IMR-90 (cell line): ENCODE data around the gene DCUN1D2.

Experiments used
- CEBPB ChIP-seq: IDR thresholded peaks from 2 replicates; pipeline ENCODE4 v1.6.1; 2012; ENCODE audit warnings: low read depth, low read length, improper control_type of control experiment
- CTCF ChIP-seq: conservative IDR thresholded peaks from 2 replicates; pipeline ENCODE4 v1.5.1; 2012; ENCODE audit warnings: mild to moderate bottlenecking, low read depth, low read length, improper control_type of control experiment
- FOS ChIP-seq: fragments of 150-350 bp; IDR thresholded peaks from 2 replicates; pipeline ENCODE4 v1.6.1; 2016; ENCODE audit warnings: low read depth, low read length
- MAFK ChIP-seq: IDR thresholded peaks from 2 replicates; pipeline ENCODE4 v1.6.1; 2012; ENCODE audit warnings: low read depth, low read length, improper control_type of control experiment
- MXI1 ChIP-seq: IDR thresholded peaks from 2 replicates; pipeline ENCODE4 v1.6.1; 2012; ENCODE audit warnings: low read depth, mild to moderate bottlenecking, low read length, moderate library complexity, borderline replicate concordance
- POLR2A ChIP-seq: IDR thresholded peaks from 2 replicates; pipeline ENCODE4 v1.6.1; 2012; ENCODE audit warnings: mild to moderate bottlenecking, low read depth, low read length

DNA sequence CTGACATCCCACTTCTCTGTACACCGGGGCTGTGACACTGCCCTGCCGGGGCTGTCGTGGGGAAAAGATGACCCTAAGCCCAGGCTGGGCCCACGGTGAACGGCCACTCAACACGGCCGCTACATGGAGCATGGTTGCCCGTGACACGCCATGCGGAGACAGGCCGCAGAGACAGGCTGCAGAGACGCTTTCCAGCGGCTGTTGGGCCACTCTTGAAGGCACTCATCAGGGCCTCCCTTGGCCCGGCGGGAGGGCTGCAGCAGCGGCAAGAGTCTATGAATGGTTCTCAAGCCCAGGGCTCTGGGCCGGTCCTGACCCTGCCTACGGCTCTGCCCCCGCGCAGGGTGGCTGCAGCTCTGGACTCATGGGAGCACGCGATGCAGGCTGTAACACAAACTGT, 59.3 kb downstream of the DCUN1D2 start:
- no peak for TF ChIP-seq POLR2A
- TF ChIP-seq CTCF: no peak
- TF ChIP-seq MXI1: no peak
- TF ChIP-seq MAFK: no peak
- TF ChIP-seq FOS: no peak
- no peak for TF ChIP-seq CEBPB
